GM12892 (cell line): ENCODE results near the gene PRSS57.

ENCODE experiments used
- POLR2A ChIP-seq: IDR thresholded peaks from 2 replicates; pipeline ENCODE4 v1.6.1; 2011; ENCODE audit warnings: low read depth, low read length, control low read depth
- POLR2AphosphoS5 ChIP-seq: IDR thresholded peaks from 2 replicates; pipeline ENCODE4 v1.6.1; 2011; ENCODE audit warnings: low read depth, low read length, control low read depth
- TAF1 ChIP-seq: IDR thresholded peaks from 2 replicates; pipeline ENCODE4 v1.6.1; 2011; ENCODE audit warnings: low read depth, mild to moderate bottlenecking, control low read depth, low read length, borderline replicate concordance

- TF ChIP-seq POLR2A, result no peak
- TF ChIP-seq POLR2AphosphoS5, result no peak
- TF ChIP-seq TAF1, result no peak
Measured at GRCh38 chr19:739998-740715, 44.9 kb upstream of the PRSS57 start.
